H1 (cell line): ENCODE results near the gene RABL3. TPM values are rescaled to one million over a fixed set of nuclear protein-coding genes. Genes with fewer than 3 reads are reported as not detected.

Source experiments
- CTCF ChIA-PET: fragments of 300-600 bp; sonication (Branson Sonifier 250); formaldehyde crosslinking; loops from one replicate; lab custom pipeline; 2021; ENCODE audit not compliant: partially characterized antibody; lab: Charles Lee
- POLR2A ChIA-PET: fragments of 300-600 bp; sonication (Branson Sonifier 250); formaldehyde crosslinking; loops from one replicate; lab custom pipeline; 2021; ENCODE audit warnings: inconsistent platforms; ENCODE audit not compliant: partially characterized antibody; lab: Charles Lee
- DNase-seq, 2 experiments: peaks; one replicate each; pipeline versions ENCODE4 v3.0.0 to v3.0.0-alpha.2; 2010 to 2022; ENCODE audit warnings: low spot score in 2 of 2, low read depth in 1 of 2, mixed read lengths in 1 of 2
- FAIRE-seq: peaks from 2 replicates; lab custom pipeline; 2011; peaks lifted over from hg19 to GRCh38; lab: Jason Lieb, UNC
- H2AFZ ChIP-seq: 2 replicates; pipeline ENCODE4 v1.8.1; 2012; ENCODE audit warnings: low read length, inconsistent platforms
- H2AK5ac ChIP-seq: 2 replicates; pipeline ENCODE4 v1.6.1; 2013; ENCODE audit warnings: low read depth, low read length
- H2BK120ac ChIP-seq: replicated peaks from 2 replicates; pipeline ENCODE3; 2013; ENCODE audit warnings: low read depth, low read length, inconsistent platforms
- H2BK12ac ChIP-seq: 2 replicates; pipeline ENCODE4 v1.6.1; 2013; ENCODE audit warnings: low read depth, low read length
- H2BK15ac ChIP-seq: 2 replicates; pipeline ENCODE4 v1.6.1; 2013; ENCODE audit warnings: low read length
- H2BK20ac ChIP-seq: 2 replicates; pipeline ENCODE4 v1.6.1; 2013; ENCODE audit warnings: low read length
- H2BK5ac ChIP-seq: 2 replicates; pipeline ENCODE4 v1.6.1; 2013; ENCODE audit warnings: low read depth, low read length
- H3K14ac ChIP-seq: 2 replicates; pipeline ENCODE4 v1.6.1; 2013; ENCODE audit warnings: inconsistent platforms; ENCODE audit not compliant: insufficient read length
- H3K18ac ChIP-seq: 2 replicates; pipeline ENCODE4 v1.6.1; 2013; ENCODE audit warnings: low read length; ENCODE audit errors: extremely low read depth
- H3K23ac ChIP-seq: 2 replicates; pipeline ENCODE4 v1.6.1; 2013; ENCODE audit warnings: inconsistent platforms; ENCODE audit not compliant: insufficient read length
- H3K23me2 ChIP-seq: 2 replicates; pipeline ENCODE4 v1.6.1; 2013; ENCODE audit warnings: low read depth, low read length
- H3K27ac ChIP-seq: 2 replicates; pipeline ENCODE4 v1.6.1; 2011; ENCODE audit warnings: low read depth, low read length, inconsistent platforms
- H3K27me3 ChIP-seq, 4 experiments: replicated peaks in 1 of 4; 1 replicate in 1 of 4; 2 replicates in 3 of 4; pipeline versions ENCODE4 v1.6.1 to v1.8.1; 2011 to 2013; ENCODE audit warnings: low read length in 3 of 4, mild to moderate bottlenecking in 3 of 4, inconsistent platforms in 2 of 4, mixed read lengths in 2 of 4, moderate library complexity in 1 of 4; ENCODE audit not compliant: control insufficient read depth in 3 of 4, insufficient read depth in 3 of 4; ENCODE audit errors: extremely low read depth in 1 of 4
- H3K36me3 ChIP-seq, 4 experiments: 2 replicates each; pipeline versions ENCODE4 v1.6.1 to v1.8.1; 2011 to 2013; ENCODE audit warnings: mild to moderate bottlenecking in 4 of 4, low read length in 3 of 4, moderate library complexity in 2 of 4, control low read depth in 1 of 4, inconsistent platforms in 1 of 4; ENCODE audit not compliant: insufficient read depth in 4 of 4, control insufficient read depth in 2 of 4
- H3K4ac ChIP-seq: replicated peaks from 2 replicates; pipeline ENCODE3; 2013; ENCODE audit warnings: low read length, low read depth, mixed read lengths, inconsistent platforms; ENCODE audit not compliant: insufficient read length
- H3K4me1 ChIP-seq, 4 experiments: replicated peaks in 1 of 4; 1 replicate in 1 of 4; 2 replicates in 3 of 4; pipeline versions ENCODE4 v1.6.1 to v1.8.1; 2011 to 2013; ENCODE audit warnings: low read length in 3 of 4, inconsistent platforms in 2 of 4, mixed read lengths in 1 of 4; ENCODE audit not compliant: insufficient read depth in 4 of 4, control insufficient read depth in 3 of 4
- H3K4me2 ChIP-seq, 2 experiments: 2 replicates each; pipeline versions ENCODE4 v1.6.1 to v1.8.1; 2011 to 2013; ENCODE audit warnings: low read depth in 2 of 2, low read length in 2 of 2, control low read depth in 1 of 2, inconsistent platforms in 1 of 2, mild to moderate bottlenecking in 1 of 2; ENCODE audit not compliant: insufficient read depth in 1 of 2
- H3K4me3 ChIP-seq, 4 experiments: fragments of 200-600, 300-600 bp in 1 of 4; sonication (generic), shearing (Covaris generic), sonication (Bioruptor Twin) in 1 of 4; 2 replicates each; pipeline versions ENCODE4 v1.5.1 to v1.8.1; 2011 to 2016; ENCODE audit warnings: low read length in 4 of 4, low read depth in 3 of 4, control low read depth in 2 of 4, inconsistent platforms in 2 of 4, mild to moderate bottlenecking in 2 of 4, mixed read lengths in 1 of 4, moderate library complexity in 1 of 4; ENCODE audit not compliant: insufficient read depth in 2 of 4; ENCODE audit errors: extremely low read depth in 1 of 4
- H3K56ac ChIP-seq: replicated peaks from 2 replicates; pipeline ENCODE3; 2013; ENCODE audit warnings: low read depth, mild to moderate bottlenecking, mixed read lengths, low read length, inconsistent platforms; ENCODE audit not compliant: insufficient read length
- H3K79me1 ChIP-seq: 2 replicates; pipeline ENCODE4 v1.6.1; 2013; ENCODE audit warnings: low read depth, low read length, control low read depth
- H3K79me2 ChIP-seq, 2 experiments: 2 replicates each; pipeline versions ENCODE4 v1.6.1 to v1.8.1; 2012 to 2013; ENCODE audit warnings: low read length in 2 of 2, mild to moderate bottlenecking in 2 of 2, inconsistent platforms in 1 of 2; ENCODE audit not compliant: insufficient read depth in 2 of 2, control insufficient read depth in 1 of 2
- H3K9ac ChIP-seq, 4 experiments: replicated peaks in 1 of 4; 1 replicate in 1 of 4; 2 replicates in 3 of 4; pipeline versions ENCODE4 v1.6.1 to v1.8.1; 2011 to 2013; ENCODE audit warnings: low read depth in 3 of 4, low read length in 3 of 4, control low read depth in 2 of 4, mild to moderate bottlenecking in 2 of 4, moderate library complexity in 2 of 4, inconsistent platforms in 1 of 4; ENCODE audit errors: extremely low read depth in 1 of 4
- H3K9me3 ChIP-seq, 2 experiments: 2 replicates each; pipeline versions ENCODE4 v1.6.1 to v1.8.1; 2012 to 2013; ENCODE audit warnings: mild to moderate bottlenecking in 2 of 2, moderate library complexity in 2 of 2, control low read depth in 1 of 2, inconsistent platforms in 1 of 2, low read depth in 1 of 2, low read length in 1 of 2, mixed read lengths in 1 of 2; ENCODE audit not compliant: insufficient read depth in 2 of 2
- H4K20me1 ChIP-seq, 2 experiments: replicated peaks in 1 of 2; 2 replicates each; pipeline versions ENCODE3 to v1.8.1; 2011 to 2013; ENCODE audit warnings: inconsistent platforms in 2 of 2, low read length in 2 of 2, mild to moderate bottlenecking in 1 of 2; ENCODE audit not compliant: insufficient read depth in 2 of 2, control insufficient read depth in 1 of 2
- H4K5ac ChIP-seq: 2 replicates; pipeline ENCODE4 v1.6.1; 2013; ENCODE audit warnings: low read length, low read depth, mixed read lengths, inconsistent platforms; ENCODE audit not compliant: insufficient read length
- H4K8ac ChIP-seq: 2 replicates; pipeline ENCODE4 v1.8.0; 2013; ENCODE audit warnings: mild to moderate bottlenecking, moderate library complexity, low read length, inconsistent platforms; ENCODE audit not compliant: insufficient read depth; ENCODE audit errors: extremely low read depth
- H4K91ac ChIP-seq: replicated peaks from 2 replicates; pipeline ENCODE3; 2013; ENCODE audit warnings: low read length, mixed read lengths, inconsistent platforms; ENCODE audit not compliant: insufficient read length
- CBX8 ChIP-seq: fragments of 300-800, 300-1000 bp; sonication (generic); IDR thresholded peaks from 2 replicates; pipeline ENCODE4 v1.7.1; 2016; ENCODE audit warnings: low read depth, low read length, borderline replicate concordance
- TBP ChIP-seq: IDR thresholded peaks from 2 replicates; pipeline ENCODE4 v1.6.1; 2011; ENCODE audit warnings: low read depth, low read length, improper control_type of control experiment
- YY1 ChIP-seq: IDR thresholded peaks from 2 replicates; pipeline ENCODE4 v1.6.1; 2011; ENCODE audit warnings: low read depth, mild to moderate bottlenecking, low read length
- ZNF274 ChIP-seq: IDR thresholded peaks from 2 replicates; pipeline ENCODE4 v1.7.0; 2012; ENCODE audit warnings: low read length, borderline replicate concordance; ENCODE audit errors: extremely low read depth
- WGBS, 2 experiments: shearing (Covaris generic) in 1 of 2; methylation state at CpG; one replicate each; pipeline versions ENCODE4 v1.1.6 to v1.1.7; 2013 to 2015; ENCODE audit warnings: low lambda C conversion rate in 2 of 2, mixed read lengths in 2 of 2, inconsistent platforms in 1 of 2, low coverage in 1 of 2, missing lambda C conversion rate in 1 of 2; ENCODE audit not compliant: insufficient replicate concordance in 2 of 2, insufficient coverage in 1 of 2, insufficient read length in 1 of 2; ENCODE audit errors: extremely low coverage in 1 of 2, missing lambda C conversion rate in 1 of 2; 5-methylcytosine and 5-hydroxymethylcytosine counted together
- polyA plus RNA-seq, 7 experiments: library from polyadenylated mRNA; depleted of rRNA in 3 of 7; stranded (reverse) in 5 of 7; unstranded in 2 of 7; fragments of >200 nt in 5 of 7; fragments of 200-250 nt in 2 of 7; gene quantifications; 1 replicate in 5 of 7; 2 replicates in 1 of 7; 4 replicates in 1 of 7; pipeline versions ENCODE4 v1.2.1 to v1.2.3, GENCODE V29; 2011 to 2013; ENCODE audit warnings: missing spikeins in 2 of 7, mixed read lengths in 2 of 7
- total RNA-seq: library from RNA; stranded (reverse); fragmentation: NEBNext Ultra II Directional; extraction: Animal tissue kit (Norgen Biotek cat#: 25700); gene quantifications from 2 replicates; pipeline ENCODE4 v1.2.1, GENCODE V29; 2021
- TF ChIP-seq, protein P1 (sequence below): IDR thresholded peaks from 2 replicates; pipeline ENCODE4 v1.6.1; 2011; ENCODE audit warnings: low read depth, mild to moderate bottlenecking, low read length; ENCODE audit not compliant: insufficient read depth

RABL3 gene
- total and polyA plus RNA-seq, 2 of the 8 experiments (the other 6 are each of a cell fraction or from before 2014, with no cell fraction given): 4.4 to 19.2 TPM

DNA sequence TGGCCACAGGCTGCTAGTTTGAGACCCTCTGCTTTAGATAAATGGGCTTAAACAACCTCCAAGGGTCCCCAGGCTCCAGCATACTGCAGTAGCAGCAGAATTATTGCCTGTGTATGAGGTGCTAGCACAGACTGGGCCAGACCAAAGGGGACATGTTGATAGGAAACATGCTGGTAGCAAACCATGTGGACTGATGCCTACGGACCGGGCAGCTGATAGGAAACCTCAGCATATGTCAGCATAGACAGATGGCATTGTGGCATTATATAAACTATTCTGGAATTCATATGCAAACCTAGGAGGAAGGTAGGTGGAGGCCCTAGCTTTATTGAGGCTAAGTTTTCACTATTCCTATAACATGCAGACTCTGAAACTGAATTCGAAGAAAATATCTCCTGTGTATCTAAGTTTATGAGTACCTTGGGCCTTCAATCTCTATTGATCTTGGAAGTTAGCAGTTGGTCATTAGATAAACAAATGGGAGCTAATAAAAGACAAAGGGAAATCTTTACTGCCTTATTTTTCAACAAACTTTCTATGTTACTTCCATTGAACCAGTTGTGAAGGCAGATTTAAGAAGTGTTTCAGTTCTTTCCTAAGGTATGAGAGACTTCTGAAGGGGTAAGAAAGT lies 58.5 kb downstream of the RABL3 start:
- Histone ChIP-seq H3K18ac (no peak overlapping the region), H3K23ac (no peak overlapping the region), H2BK15ac (no peak overlapping the region), H4K5ac (no peak overlapping the region), H3K23me2 (no peaks in the 10 kb centered on the region), H3K36me3 (no peaks in the 10 kb centered on the region; a peak in 1 of 8 replicates), H3K27ac (no peak overlapping the region), H3K9ac (no peak overlapping the region), H2AK5ac (no peak overlapping the region), H2BK5ac (no peak overlapping the region), H2AFZ (no peak overlapping the region), H3K4ac (no peak overlapping the region), H4K91ac (peak overlapping the region; percentile 62), H3K79me2 (no peaks in the 10 kb centered on the region), H2BK12ac (no peak overlapping the region), H3K4me1 (peaks cover 0 to 13% (median 1%) of the 10 kb centered on the region in 4 experiments; a peak in 4 of 7 replicates), H3K4me2 (no peak overlapping the region), H3K79me1 (no peaks in the 10 kb centered on the region), H3K14ac (no peak overlapping the region), H3K56ac (no peak overlapping the region), H3K27me3 (no peaks in the 10 kb centered on the region), H3K9me3 (no peaks in the 10 kb centered on the region), H3K4me3 (no peak overlapping the region), H4K20me1 (no peaks in the 10 kb centered on the region), H4K8ac (no peak overlapping the region), H2BK20ac (no peak overlapping the region), H2BK120ac (no peak overlapping the region)
- 99% methylated on average over 3 of the region's 3 CpGs; no CpG with 5 or more reads in 1 of the 2 experiments for WGBS, 2 experiments
- no peak for FAIRE-seq
- no peak for TF ChIP-seq YY1
- no peak for TF ChIP-seq CBX8
- TF ChIP-seq, protein P1, sequence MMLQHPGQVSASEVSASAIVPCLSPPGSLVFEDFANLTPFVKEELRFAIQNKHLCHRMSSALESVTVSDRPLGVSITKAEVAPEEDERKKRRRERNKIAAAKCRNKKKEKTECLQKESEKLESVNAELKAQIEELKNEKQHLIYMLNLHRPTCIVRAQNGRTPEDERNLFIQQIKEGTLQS: no peak
- no peak for TF ChIP-seq ZNF274
- no peak for TF ChIP-seq TBP
- no peak for DNase-seq
- ChIA-PET CTCF (interaction anchor here (0.5 kb wide), 1 partner anchor 620 kb away, joined by 3 read pairs; no protein-coding TSS in a partner anchor), POLR2A (interaction anchor here (1.5 kb wide), 1 partner anchor 10 kb away, joined by 3 read pairs; no protein-coding TSS in a partner anchor)
